Loucy (cell line): ENCODE data around the gene RPS3A.
"Not testable (repeated sequence)": the region's sequence is repeated elsewhere in the genome, so short reads cannot be mapped to it uniquely, and the experiment has no call there.

Experiments
- H2AFZ ChIP-seq: fragments of 200-600 bp; sonication (generic); 2 replicates; pipeline ENCODE4 v1.6.0; 2016; ENCODE audit warnings: antibody characterized with exemption, mild to moderate bottlenecking, low read length, moderate library complexity
- H3F3A ChIP-seq: fragments of 200-600 bp; 2 replicates; pipeline ENCODE4 v1.6.0; 2016; ENCODE audit warnings: antibody characterized with exemption, low read depth, mild to moderate bottlenecking
- H3K27me3 ChIP-seq: fragments of 200-600 bp; sonication (generic); 2 replicates; pipeline ENCODE4 v1.6.1; 2014; ENCODE audit warnings: low read length, mild to moderate bottlenecking; ENCODE audit not compliant: insufficient read depth, poor library complexity, severe bottlenecking
- H3K36me3 ChIP-seq: fragments of 200-600 bp; sonication (generic); 2 replicates; pipeline ENCODE4 v1.6.1; 2016; ENCODE audit warnings: low read length; ENCODE audit not compliant: insufficient read depth
- H3K4me1 ChIP-seq: fragments of 200-600 bp; sonication (generic); 2 replicates; pipeline ENCODE4 v1.5.1; 2014; ENCODE audit warnings: low read length, mild to moderate bottlenecking; ENCODE audit not compliant: insufficient read depth, poor library complexity, severe bottlenecking
- H3K4me2 ChIP-seq: fragments of 200-600 bp; sonication (generic); 2 replicates; pipeline ENCODE4 v1.6.0; 2014; ENCODE audit warnings: antibody characterized with exemption, low read length, low read depth, mild to moderate bottlenecking; ENCODE audit not compliant: poor library complexity, severe bottlenecking
- H3K4me3 ChIP-seq: fragments of 200-600 bp; sonication (generic); 2 replicates; pipeline ENCODE4 v1.5.1; 2014; ENCODE audit warnings: low read length, mild to moderate bottlenecking, mixed read lengths; ENCODE audit not compliant: poor library complexity, severe bottlenecking
- H3K79me2 ChIP-seq: fragments of 200-600 bp; sonication (generic); 2 replicates; pipeline ENCODE4 v1.6.1; 2014; ENCODE audit warnings: low read length; ENCODE audit not compliant: insufficient read depth
- H3K9ac ChIP-seq: fragments of 200-600 bp; sonication (generic); 2 replicates; pipeline ENCODE4 v1.6.0; 2014; ENCODE audit warnings: mild to moderate bottlenecking, low read depth, low read length, moderate library complexity; ENCODE audit not compliant: poor library complexity, severe bottlenecking
- H3K9me2 ChIP-seq: fragments of 200-600 bp; sonication (generic); replicated peaks from 2 replicates; pipeline ENCODE4 v1.6.1; 2016; ENCODE audit warnings: low read depth, low read length, mixed read lengths
- H3K9me3 ChIP-seq: fragments of 200-600 bp; sonication (generic); 2 replicates; pipeline ENCODE4 v1.6.1; 2014; ENCODE audit warnings: mild to moderate bottlenecking, antibody characterized with exemption, low read length, low read depth; ENCODE audit not compliant: insufficient read depth
- H4K20me1 ChIP-seq: fragments of 200-600 bp; sonication (generic); 2 replicates; pipeline ENCODE4 v1.6.0; 2014; ENCODE audit warnings: antibody characterized with exemption, low read length, mild to moderate bottlenecking; ENCODE audit not compliant: insufficient read depth, poor library complexity, severe bottlenecking
- EZH2phosphoT487 ChIP-seq: fragments of 200-600 bp; IDR thresholded peaks from 2 replicates; pipeline ENCODE4 v1.6.1; 2018; ENCODE audit warnings: antibody characterized with exemption, mild to moderate bottlenecking, moderate library complexity, borderline replicate concordance
- TF ChIP-seq, protein P1 (sequence below): fragments of 200-600 bp; sonication (generic); conservative IDR thresholded peaks from 2 replicates; pipeline ENCODE4 v1.5.1; 2014; ENCODE audit warnings: mild to moderate bottlenecking, antibody characterized with exemption, low read length

RPS3A gene

DNA sequence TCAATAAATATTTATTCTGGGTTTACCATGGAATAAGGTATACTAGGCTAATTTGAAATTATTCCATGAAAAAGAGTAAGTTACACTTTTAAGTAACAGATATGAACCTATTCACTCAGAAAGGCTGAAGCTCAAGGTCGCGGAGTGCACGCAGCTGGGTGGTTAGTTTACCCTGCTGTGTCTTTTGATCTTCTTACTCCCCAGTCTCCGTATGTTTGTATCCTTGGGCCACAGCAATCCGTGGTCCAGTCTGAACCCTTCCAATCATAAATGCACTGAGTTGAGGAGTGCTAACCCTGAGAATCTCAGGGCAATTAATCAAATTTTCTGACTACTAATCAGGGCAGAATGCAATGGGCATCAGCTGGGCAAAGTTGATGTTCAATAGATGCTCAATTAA is 33.9 kb downstream of the RPS3A start:
- H3K36me3 ChIP-seq, result no peaks in the 10 kb centered on the region
- H3K4me3 ChIP-seq, result no peak overlapping the region
- TF ChIP-seq, protein P1, sequence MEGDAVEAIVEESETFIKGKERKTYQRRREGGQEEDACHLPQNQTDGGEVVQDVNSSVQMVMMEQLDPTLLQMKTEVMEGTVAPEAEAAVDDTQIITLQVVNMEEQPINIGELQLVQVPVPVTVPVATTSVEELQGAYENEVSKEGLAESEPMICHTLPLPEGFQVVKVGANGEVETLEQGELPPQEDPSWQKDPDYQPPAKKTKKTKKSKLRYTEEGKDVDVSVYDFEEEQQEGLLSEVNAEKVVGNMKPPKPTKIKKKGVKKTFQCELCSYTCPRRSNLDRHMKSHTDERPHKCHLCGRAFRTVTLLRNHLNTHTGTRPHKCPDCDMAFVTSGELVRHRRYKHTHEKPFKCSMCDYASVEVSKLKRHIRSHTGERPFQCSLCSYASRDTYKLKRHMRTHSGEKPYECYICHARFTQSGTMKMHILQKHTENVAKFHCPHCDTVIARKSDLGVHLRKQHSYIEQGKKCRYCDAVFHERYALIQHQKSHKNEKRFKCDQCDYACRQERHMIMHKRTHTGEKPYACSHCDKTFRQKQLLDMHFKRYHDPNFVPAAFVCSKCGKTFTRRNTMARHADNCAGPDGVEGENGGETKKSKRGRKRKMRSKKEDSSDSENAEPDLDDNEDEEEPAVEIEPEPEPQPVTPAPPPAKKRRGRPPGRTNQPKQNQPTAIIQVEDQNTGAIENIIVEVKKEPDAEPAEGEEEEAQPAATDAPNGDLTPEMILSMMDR, result no peak
- no peak for TF ChIP-seq EZH2phosphoT487
- H2AFZ ChIP-seq, result no peak overlapping the region
- H4K20me1 ChIP-seq, result no peaks in the 10 kb centered on the region
- no peak overlapping the region for H3K4me2 ChIP-seq
- no peaks in the 10 kb centered on the region for H3K4me1 ChIP-seq
- no peaks in the 10 kb centered on the region for H3K9me2 ChIP-seq
- H3K9me3 ChIP-seq, result no peaks in the 10 kb centered on the region
- no peak overlapping the region for H3K9ac ChIP-seq
- H3F3A ChIP-seq, result no peaks in the 10 kb centered on the region
- H3K27me3 ChIP-seq, result no peaks in the 10 kb centered on the region
- H3K79me2 ChIP-seq, result no peaks in the 10 kb centered on the region

DNA sequence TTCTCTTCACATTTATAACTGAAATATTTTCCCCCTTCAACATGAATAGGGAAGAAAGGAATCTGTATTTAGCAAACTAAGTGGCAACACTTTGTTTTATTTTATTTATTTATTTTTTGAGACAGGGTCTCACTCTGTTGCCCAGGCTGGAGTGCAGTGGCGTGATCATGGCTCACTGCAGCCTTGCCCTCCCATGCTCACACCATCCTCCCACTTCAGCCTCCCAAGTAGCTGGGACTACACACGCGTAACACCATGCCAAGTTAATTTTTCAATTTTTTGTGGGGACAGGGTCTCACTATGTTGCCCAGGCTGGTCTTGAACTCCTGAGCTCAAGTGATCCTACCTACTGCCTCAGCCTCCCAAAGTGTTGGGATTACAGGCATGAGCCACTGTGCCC is 36.6 kb downstream of the RPS3A start:
- H3K9me2 ChIP-seq, H3K27me3 ChIP-seq, H3K9me3 ChIP-seq, H3K79me2 ChIP-seq, H3F3A ChIP-seq, H3K36me3 ChIP-seq, H4K20me1 ChIP-seq, H3K9ac ChIP-seq, H2AFZ ChIP-seq, H3K4me2 ChIP-seq, H3K4me1 ChIP-seq, H3K4me3 ChIP-seq: not testable (repeated sequence)

DNA sequence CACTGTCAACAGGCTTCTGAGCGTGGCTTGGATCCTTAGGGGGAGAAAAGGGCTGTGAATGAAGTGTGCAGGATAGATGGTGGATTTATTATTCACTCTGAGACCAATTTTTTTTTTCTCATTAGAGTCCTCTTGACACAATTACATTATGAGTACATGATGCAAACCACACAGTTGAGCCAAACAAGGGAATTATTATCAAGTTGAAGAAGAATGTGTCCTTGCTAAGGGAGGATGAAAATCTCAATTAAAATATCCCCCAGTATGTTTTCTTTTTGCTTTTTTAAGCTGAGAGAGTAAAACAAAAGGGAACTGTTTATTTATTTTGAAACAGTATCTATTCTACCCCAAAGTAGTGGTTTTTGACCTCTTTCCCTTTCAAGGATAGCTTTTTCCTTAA is 40.4 kb downstream of the RPS3A start:
- Histone ChIP-seq H3K9me2 (no peaks in the 10 kb centered on the region), H3F3A (no peaks in the 10 kb centered on the region), H2AFZ (no peak overlapping the region), H3K4me2 (no peak overlapping the region), H4K20me1 (no peaks in the 10 kb centered on the region), H3K4me1 (no peaks in the 10 kb centered on the region), H3K79me2 (no peaks in the 10 kb centered on the region), H3K27me3 (no peaks in the 10 kb centered on the region), H3K4me3 (no peak overlapping the region), H3K36me3 (no peaks in the 10 kb centered on the region), H3K9me3 (no peaks in the 10 kb centered on the region), H3K9ac (no peak overlapping the region)
- TF ChIP-seq, protein P1, result no peak
- no peak for TF ChIP-seq EZH2phosphoT487

DNA sequence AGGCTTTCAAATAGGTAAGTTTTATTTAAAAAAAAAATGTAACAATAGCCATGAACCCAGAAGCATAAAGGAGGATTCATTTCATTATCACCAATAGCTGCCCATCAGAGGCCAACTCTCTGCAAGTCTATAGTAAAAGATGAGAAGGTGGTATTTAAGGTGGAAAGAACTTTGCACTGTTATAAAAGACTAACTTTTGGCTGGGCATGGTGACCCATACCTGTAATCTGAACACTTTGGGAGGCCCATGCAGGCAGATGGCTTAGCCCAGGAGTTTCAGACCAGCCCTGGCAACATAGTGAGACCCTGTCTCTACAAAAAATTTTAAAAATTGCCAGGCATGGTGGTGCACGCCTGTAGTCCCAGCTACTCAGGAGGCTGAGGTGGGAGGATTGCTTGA is 43.3 kb downstream of the RPS3A start:
- H4K20me1 ChIP-seq, result no peaks in the 10 kb centered on the region
- H3K9ac ChIP-seq, result no peak overlapping the region
- H3K9me2 ChIP-seq, result no peaks in the 10 kb centered on the region
- H3K9me3 ChIP-seq, result no peaks in the 10 kb centered on the region
- no peaks in the 10 kb centered on the region for H3F3A ChIP-seq
- no peak for TF ChIP-seq EZH2phosphoT487
- TF ChIP-seq, protein P1, result no peak
- no peaks in the 10 kb centered on the region for H3K27me3 ChIP-seq
- H2AFZ ChIP-seq, result no peak overlapping the region
- no peaks in the 10 kb centered on the region for H3K79me2 ChIP-seq
- H3K4me3 ChIP-seq, result no peak overlapping the region
- no peaks in the 10 kb centered on the region for H3K4me1 ChIP-seq
- no peaks in the 10 kb centered on the region for H3K36me3 ChIP-seq
- no peak overlapping the region for H3K4me2 ChIP-seq
